Stomach smooth muscle (tissue), 2 donors: ENCODE results near the gene ALK.

Source experiments
- H3K27ac ChIP-seq: one replicate; pipeline ENCODE4 v1.7.0; 2013; ENCODE audit warnings: mild to moderate bottlenecking, low read length, inconsistent platforms
- H3K27me3 ChIP-seq, 2 donors: one replicate each; pipeline ENCODE4 v1.7.0; 2013; ENCODE audit warnings: low read length in 2 of 2; ENCODE audit not compliant: insufficient read depth in 2 of 2, control insufficient read depth in 1 of 2
- H3K36me3 ChIP-seq, 2 donors: one replicate each; pipeline ENCODE4 v1.7.0; 2013; ENCODE audit warnings: low read length in 2 of 2; ENCODE audit not compliant: control insufficient read depth in 2 of 2, insufficient read depth in 2 of 2
- H3K4me1 ChIP-seq: one replicate; pipeline ENCODE4 v1.7.0; 2013; ENCODE audit warnings: low read length; ENCODE audit not compliant: control insufficient read depth, insufficient read depth
- H3K4me3 ChIP-seq, 2 donors: one replicate each; pipeline ENCODE4 v1.7.0; 2013; ENCODE audit warnings: low read length in 2 of 2
- H3K9ac ChIP-seq, 2 donors: one replicate each; pipeline ENCODE4 v1.7.0; 2013; ENCODE audit warnings: low read length in 2 of 2, mild to moderate bottlenecking in 1 of 2
- H3K9me3 ChIP-seq, 2 donors: one replicate each; pipeline ENCODE4 v1.7.0; 2013; ENCODE audit warnings: low read length in 2 of 2; ENCODE audit not compliant: control insufficient read depth in 2 of 2
- donor health status: healthy.
- donor health status: Pancreatic carcinoma.

ALK gene

DNA sequence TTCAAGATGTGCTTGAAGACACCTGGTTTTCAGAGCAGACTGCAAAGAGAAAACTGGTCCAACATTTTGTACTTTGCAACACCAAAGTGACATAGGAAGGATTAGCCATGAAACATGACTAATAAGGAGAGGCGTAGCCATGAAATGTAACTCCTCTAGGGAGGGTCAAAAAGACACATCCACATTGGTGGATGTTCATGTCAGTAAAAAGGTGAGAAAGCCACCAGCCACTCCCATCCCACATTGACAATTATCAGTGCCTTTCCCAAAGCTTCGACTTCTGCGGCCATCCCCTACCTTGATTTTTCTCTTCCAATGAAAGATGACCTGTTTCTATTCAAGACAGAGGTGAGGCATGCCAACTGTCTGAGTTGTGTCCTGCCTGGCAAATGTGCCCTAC is 223.2 kb downstream of the ALK start:
- Histone ChIP-seq H3K4me1 (no peaks in the 10 kb centered on the region), H3K9me3 (peaks cover 0 to 2% of the 10 kb centered on the region in 2 donors), H3K9ac (no peak overlapping the region), H3K27me3 (peaks cover 0 to 2% of the 10 kb centered on the region in 2 donors), H3K36me3 (no peaks in the 10 kb centered on the region), H3K4me3 (no peak overlapping the region), H3K27ac (no peak overlapping the region)

DNA sequence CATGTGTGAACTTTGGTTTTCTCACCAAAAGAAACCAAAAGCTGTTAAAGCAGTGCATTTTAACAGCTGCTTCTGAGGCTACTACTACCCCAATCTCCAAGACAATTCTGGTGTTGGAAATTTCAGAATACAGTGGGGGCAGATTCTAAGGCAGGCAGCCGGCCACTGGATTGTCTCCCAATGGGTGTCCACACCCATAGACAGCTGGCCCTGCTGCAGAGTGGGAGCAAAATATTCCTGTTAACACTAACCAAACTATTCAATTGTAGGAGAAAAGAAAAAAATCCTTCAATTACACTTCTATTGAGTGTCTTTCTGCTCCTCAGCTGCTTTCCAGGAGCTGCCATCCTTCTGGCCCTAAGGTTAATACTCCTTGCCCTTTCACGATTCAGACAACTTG is 223.7 kb downstream of the ALK start:
- H3K36me3 ChIP-seq, result no peaks in the 10 kb centered on the region
- H3K27me3 ChIP-seq, result peaks cover 0 to 2% of the 10 kb centered on the region in 2 donors
- H3K9ac ChIP-seq, result no peak overlapping the region
- H3K27ac ChIP-seq, result no peak overlapping the region
- H3K4me3 ChIP-seq, result no peak overlapping the region
- peaks cover 0 to 3% of the 10 kb centered on the region in 2 donors for H3K9me3 ChIP-seq
- no peaks in the 10 kb centered on the region for H3K4me1 ChIP-seq

DNA sequence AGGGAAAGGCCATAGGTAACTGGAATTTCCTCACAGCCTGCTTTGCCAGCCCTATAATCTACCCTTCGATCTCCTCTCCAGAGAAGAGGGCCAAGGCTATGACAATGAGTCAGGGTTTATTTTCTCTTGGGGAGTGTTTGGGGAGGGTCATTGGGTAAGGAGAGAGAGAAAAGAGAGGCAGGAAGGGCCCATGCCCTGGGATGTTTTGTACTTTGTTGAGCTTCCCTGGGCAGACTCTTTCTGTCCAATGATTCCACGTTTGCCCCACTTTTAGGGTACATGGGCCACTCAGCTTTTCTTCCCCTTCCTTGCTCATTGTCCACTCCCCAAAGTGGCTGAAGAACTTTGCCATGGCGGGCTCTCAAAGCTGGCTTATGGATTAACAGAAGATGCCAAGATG is 224.2 kb downstream of the ALK start:
- no peak overlapping the region for H3K9ac ChIP-seq
- peaks cover 0 to 3% of the 10 kb centered on the region in 2 donors for H3K9me3 ChIP-seq
- no peak overlapping the region for H3K27ac ChIP-seq
- H3K27me3 ChIP-seq, result peaks cover 0 to 2% of the 10 kb centered on the region in 2 donors
- no peak overlapping the region for H3K4me3 ChIP-seq
- H3K36me3 ChIP-seq, result no peaks in the 10 kb centered on the region
- no peaks in the 10 kb centered on the region for H3K4me1 ChIP-seq

DNA sequence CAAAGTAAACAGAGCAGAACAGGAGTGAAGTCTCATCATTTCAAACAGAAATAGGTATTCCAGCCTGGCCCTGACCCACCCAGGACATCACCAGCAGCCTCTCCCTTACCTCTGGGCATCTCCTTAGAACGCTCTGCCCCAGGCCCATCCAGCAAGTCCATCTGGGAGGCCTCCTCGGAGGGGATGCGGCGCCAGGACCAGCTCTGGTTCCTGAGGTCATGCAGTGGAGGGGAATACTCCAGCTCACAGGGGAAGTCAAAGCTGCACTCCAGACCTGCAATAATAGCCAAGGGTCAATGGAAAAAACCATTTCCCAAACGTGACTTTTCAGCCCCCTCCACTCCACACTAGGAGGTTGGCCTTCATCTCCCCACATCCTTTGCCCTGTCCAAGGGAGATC is 226.6 kb downstream of the ALK start:
- Histone ChIP-seq H3K4me1 (no peaks in the 10 kb centered on the region), H3K9me3 (peaks cover 0 to 3% of the 10 kb centered on the region in 2 donors), H3K27ac (no peak overlapping the region)

DNA sequence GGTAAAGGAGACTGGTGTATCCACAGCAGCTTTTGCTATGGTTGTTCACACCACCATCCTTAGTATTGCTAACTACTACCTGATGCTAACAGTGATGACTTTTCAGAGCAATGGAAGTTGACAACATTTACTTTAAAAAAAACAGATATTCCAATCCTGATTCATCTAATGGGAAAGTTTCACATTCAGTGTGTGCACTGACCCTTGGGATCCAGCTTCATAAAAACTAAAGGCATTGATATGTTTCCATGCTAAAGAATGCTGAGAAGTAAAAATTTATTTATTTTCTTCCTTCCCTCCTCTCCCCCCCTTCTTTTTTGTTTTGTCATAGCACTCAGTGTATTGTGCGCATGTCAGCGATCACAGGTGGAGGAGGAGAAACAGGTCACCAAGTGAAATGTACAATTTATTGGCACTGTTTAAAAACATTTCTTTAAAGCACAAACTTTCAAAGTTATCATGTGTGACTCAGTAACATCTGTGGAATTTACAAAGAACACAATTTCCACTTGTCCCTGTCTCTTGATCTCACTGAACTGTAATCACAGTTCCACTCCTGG is 229.9 kb downstream of the ALK start:
- Histone ChIP-seq H3K36me3 (no peaks in the 10 kb centered on the region), H3K4me3 (no peak overlapping the region), H3K27ac (no peak overlapping the region), H3K9me3 (peaks cover 0 to 3% of the 10 kb centered on the region in 2 donors), H3K4me1 (no peaks in the 10 kb centered on the region), H3K9ac (no peak overlapping the region), H3K27me3 (peaks cover 2% of the 10 kb centered on the region in 2 donors)

More for the DNA sequence above, 226.6 kb downstream of the ALK start:
- H3K36me3 ChIP-seq, result no peaks in the 10 kb centered on the region
- H3K9ac ChIP-seq, result no peak overlapping the region
- H3K4me3 ChIP-seq, result no peak overlapping the region
- peaks cover 0 to 2% of the 10 kb centered on the region in 2 donors for H3K27me3 ChIP-seq

DNA sequence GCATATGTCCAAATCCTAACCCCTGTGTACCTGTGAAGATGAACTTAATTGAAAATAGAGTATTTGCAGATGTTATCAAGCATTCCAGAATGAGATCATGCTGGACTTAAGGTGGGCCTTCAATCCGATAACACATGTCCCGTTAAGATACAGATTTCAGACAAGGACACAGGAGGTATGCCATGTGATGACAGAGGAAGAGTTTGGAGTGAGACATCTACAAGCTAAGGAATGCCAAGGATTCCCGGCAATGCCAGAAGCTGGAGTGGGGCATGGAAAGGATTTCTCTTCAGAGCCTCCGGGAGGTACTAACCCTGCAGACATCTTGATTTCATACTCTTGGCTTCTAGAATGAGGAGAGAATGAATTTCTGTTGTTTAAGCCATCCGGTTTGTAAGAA is 231.7 kb downstream of the ALK start:
- Histone ChIP-seq H3K4me3 (no peak overlapping the region), H3K9me3 (peaks cover 0 to 3% of the 10 kb centered on the region in 2 donors), H3K27ac (no peak overlapping the region), H3K36me3 (no peaks in the 10 kb centered on the region), H3K27me3 (peaks cover 0 to 4% of the 10 kb centered on the region in 2 donors), H3K9ac (no peak overlapping the region), H3K4me1 (no peaks in the 10 kb centered on the region)

DNA sequence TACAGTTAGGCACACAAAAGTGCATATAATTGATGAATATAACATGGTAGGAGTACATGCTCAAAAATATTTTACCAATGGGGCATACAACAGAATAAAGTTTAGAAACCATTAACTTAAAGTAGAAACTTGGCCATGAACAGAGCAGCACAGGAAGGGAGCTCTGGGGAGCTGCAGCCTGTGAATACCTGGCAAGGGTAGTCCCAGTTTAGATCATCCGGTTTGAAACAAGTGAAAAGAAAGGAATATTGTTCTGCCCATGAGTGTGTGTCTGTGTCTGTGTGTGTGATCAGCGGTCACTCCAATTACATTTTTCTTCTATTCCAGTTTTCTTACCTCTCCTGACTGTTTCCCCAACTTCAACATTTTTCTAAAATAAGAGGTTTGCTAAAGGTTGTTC is 233.0 kb downstream of the ALK start:
- peaks cover 0 to 3% of the 10 kb centered on the region in 2 donors for H3K9me3 ChIP-seq
- no peaks in the 10 kb centered on the region for H3K4me1 ChIP-seq
- H3K9ac ChIP-seq, result no peak overlapping the region
- no peaks in the 10 kb centered on the region for H3K36me3 ChIP-seq
- H3K4me3 ChIP-seq, result no peak overlapping the region
- H3K27me3 ChIP-seq, result peaks cover 0 to 4% of the 10 kb centered on the region in 2 donors
- H3K27ac ChIP-seq, result no peak overlapping the region

DNA sequence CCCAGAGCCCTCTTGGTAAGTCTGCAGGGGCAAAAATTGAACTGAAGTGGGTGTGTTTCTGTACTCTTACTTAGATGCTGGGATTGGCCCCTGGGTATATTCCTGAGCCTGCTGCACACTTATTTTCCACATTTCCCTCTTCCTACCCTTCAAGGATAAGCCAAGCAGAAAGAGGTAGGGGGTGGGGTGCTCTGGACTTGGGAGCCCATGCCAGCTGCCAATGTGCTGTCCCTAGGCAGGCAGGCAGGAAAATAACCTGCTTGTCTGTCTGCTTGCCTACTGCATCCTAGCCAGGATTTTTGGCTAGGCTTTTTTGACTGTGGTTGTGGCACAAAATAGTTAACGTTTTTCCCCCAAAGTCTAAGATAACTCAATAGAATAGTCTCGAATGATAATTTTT is 234.3 kb downstream of the ALK start:
- H3K27ac ChIP-seq, result no peak overlapping the region
- H3K27me3 ChIP-seq, result peaks cover 0 to 4% of the 10 kb centered on the region in 2 donors
- H3K4me3 ChIP-seq, result no peak overlapping the region
- no peaks in the 10 kb centered on the region for H3K4me1 ChIP-seq
- no peaks in the 10 kb centered on the region for H3K36me3 ChIP-seq
- H3K9me3 ChIP-seq, result no peaks in the 10 kb centered on the region
- no peak overlapping the region for H3K9ac ChIP-seq

DNA sequence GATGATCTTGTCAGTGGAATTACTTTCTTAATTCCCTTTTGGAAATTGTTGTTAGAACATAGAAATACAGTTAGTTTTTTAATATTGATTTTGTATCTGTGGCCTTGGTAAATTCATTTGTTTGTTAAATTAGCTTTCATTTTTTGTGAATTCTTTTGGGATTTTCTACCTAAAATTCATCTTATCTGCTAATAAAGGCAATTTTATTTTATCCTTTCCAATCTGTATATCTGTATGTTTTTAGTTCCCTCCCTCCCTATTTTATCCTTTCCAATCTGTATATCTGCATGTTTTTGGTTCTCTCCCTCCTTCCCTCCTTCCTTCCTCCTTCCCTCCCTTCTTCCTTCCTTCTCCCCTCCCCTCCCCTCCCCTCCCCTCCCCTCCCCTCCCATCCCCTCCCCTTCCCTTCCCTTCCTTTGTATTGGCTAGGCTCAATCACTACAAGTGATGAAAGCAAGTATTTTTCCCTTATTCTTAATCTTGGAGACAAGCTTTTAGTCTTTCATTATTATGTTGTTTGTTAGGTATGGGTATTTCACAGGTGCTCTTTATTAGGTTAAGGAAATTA is 244.4 kb downstream of the ALK start:
- no peak overlapping the region for H3K27ac ChIP-seq
- no peaks in the 10 kb centered on the region for H3K4me1 ChIP-seq
- no peaks in the 10 kb centered on the region for H3K36me3 ChIP-seq
- H3K9me3 ChIP-seq, result no peaks in the 10 kb centered on the region
- no peak overlapping the region for H3K4me3 ChIP-seq
- H3K27me3 ChIP-seq, result no peaks in the 10 kb centered on the region
- no peak overlapping the region for H3K9ac ChIP-seq

DNA sequence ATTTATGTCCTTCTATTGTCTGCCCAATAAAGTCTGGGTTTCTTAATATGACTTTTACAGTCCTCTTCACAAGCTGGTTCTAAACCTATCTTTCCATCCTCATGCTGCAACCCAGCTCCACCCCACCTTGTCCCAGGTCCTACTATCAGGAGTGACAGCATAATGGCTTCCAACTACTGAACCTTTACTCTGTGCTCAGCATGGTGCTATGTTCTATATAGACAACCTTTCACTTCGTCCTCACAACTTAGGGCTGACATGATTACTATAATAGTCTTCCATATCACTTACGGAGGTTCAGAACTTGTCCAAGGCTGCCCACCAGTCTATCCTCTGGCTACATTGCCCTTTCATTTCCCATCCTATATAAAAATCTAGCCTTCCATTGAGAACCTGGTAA is 256.8 kb downstream of the ALK start:
- Histone ChIP-seq H3K9ac (no peak overlapping the region), H3K27ac (no peak overlapping the region), H3K27me3 (no peaks in the 10 kb centered on the region), H3K9me3 (no peaks in the 10 kb centered on the region), H3K36me3 (no peaks in the 10 kb centered on the region), H3K4me3 (no peak overlapping the region), H3K4me1 (no peaks in the 10 kb centered on the region)

DNA sequence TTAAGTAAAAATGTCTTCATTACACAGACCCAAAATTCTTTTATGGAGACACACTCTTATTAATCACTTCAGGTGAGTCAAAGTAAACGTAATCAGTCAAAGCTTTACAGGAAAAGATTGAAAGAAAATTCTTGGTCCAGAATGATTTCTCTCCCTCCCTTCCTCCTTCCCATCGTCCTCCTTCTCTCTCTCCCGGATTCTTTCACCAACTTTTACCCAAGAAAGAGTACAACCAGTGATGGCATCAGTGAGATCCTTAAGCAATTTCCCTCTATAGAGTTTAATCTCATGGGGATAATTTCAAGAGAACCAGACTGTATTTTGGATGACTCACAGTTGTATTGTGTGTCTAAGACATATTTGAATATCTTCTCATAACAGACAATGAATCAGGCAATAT is 258.1 kb downstream of the ALK start:
- Histone ChIP-seq H3K4me3 (no peak overlapping the region), H3K27ac (no peak overlapping the region), H3K36me3 (no peaks in the 10 kb centered on the region), H3K27me3 (no peaks in the 10 kb centered on the region), H3K9ac (no peak overlapping the region), H3K4me1 (no peaks in the 10 kb centered on the region), H3K9me3 (no peaks in the 10 kb centered on the region)
